ENCODE data around the gene PPP1R3G.

Gene PPP1R3G

GRCh38 chr6:5081182-5081581, 4.0 kb upstream of the PPP1R3G start:
- no peak for TF ChIP-seq GATA1 (IDR thresholded peaks at IDR 0.05; ENCODE audit: low read depth, low read length)
- TF ChIP-seq POLR2A (IDR thresholded peaks at IDR 0.05; ENCODE audit: low read length) = no peak
- no peak for DNase-seq

DNA sequence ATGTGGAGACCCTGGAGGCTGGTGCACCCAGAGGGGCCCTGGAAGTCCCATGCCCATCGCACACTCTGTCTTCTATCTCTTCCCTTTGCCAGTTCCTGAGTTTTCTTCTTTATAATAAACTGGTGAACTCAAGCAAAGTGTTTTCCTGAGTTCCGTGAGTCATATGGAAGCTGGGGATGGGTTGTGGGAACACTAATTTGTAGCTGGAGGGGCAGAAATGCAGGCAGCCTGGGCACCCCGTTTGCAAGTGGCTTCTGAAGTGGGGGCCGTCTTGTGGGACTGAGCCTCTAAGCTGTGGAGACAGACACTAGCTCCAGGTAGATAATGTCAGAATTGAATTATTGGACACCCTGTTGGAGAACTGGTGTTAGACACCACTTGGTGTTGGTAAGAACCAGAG, 3.2 kb upstream of the PPP1R3G start:
- no peak for DNase-seq
- TF ChIP-seq GATA1 (IDR thresholded peaks at IDR 0.05; ENCODE audit: low read depth, low read length) = no peak
- no peak for TF ChIP-seq POLR2A (IDR thresholded peaks at IDR 0.05; ENCODE audit: low read length)

DNA sequence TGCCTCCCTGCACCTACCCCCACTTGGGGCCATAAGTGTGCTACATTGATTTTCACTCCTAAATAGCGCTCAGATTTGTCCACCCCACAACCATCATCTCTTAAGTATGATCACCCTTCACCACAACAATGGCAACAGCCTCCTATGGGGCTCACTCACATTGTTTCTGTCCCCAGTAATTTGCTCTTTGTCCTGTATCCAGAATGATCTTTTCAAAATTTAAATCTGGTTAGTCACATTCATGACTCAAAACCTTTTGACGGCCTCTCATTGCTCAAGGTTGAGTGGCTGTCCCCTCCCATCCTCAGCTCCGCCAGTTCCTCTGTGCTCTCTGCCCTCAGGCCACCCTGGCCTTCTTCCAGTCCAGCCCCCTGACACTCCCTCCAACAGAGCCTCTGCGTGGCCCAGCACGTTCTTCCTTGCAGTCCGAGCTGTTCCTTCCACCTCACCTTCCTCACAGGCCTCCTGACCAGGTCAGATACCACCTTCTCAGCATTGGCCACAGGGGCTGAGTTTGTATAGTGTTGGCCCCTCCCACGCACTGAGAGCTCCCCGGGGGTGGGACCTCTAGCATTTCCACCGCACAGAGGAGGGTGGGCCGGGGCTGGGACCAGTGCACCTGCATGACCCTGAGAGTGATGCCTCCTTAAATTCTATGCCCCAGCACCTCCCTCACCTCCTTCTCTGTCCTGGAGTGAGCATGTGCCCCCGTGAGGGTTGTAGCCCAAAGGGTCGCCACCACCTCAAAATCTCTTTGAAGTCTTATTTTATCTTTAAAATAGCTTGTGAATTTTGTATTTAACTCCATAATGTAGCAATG, 2.4 kb upstream of the PPP1R3G start:
- DNase-seq = no peak

GRCh38 chr6:5083307-5083583, 1.9 kb upstream of the PPP1R3G start:
- no peak for TF ChIP-seq POLR2A (IDR thresholded peaks at IDR 0.05; ENCODE audit: low read length)
- no peak for TF ChIP-seq GATA1 (IDR thresholded peaks at IDR 0.05; ENCODE audit: low read depth, low read length)
- DNase-seq = no peak

More for the DNA sequence above, 2.4 kb upstream of the PPP1R3G start:
- TF ChIP-seq GATA1 (IDR thresholded peaks at IDR 0.05; ENCODE audit: low read depth, low read length) (no peak), POLR2A (IDR thresholded peaks at IDR 0.05; ENCODE audit: low read length) (no peak)

GRCh38 chr6:5083813-5084359, 1.3 kb upstream of the PPP1R3G start:
- no peak for DNase-seq
- TF ChIP-seq GATA1 (IDR thresholded peaks at IDR 0.05; ENCODE audit: low read depth, low read length) (no peak), POLR2A (IDR thresholded peaks at IDR 0.05; ENCODE audit: low read length) (no peak)

DNA sequence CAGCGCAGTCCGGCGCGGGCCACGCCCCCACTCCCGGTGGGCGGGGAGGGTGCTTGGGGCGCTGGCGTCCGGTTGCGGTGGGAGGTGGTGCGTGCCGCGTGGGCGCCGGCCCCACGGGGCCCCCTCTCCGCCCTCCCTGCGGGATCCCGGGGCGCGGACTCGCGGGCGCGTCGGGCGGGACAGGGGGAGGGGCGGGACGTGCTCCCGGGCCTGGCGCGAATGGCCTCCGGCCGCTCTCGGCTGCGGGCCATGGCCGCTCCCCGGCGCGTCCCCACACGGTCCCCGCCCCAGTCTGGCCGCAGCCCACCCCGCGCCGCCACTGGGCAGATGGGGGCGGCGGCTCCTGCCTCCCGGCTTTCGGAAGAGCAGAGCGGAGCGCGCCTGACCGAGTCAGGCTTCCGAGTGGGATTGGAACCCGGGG, 771 bp upstream of the PPP1R3G start:
- TF ChIP-seq GATA1 (IDR thresholded peaks at IDR 0.05; ENCODE audit: low read depth, low read length) (no peak), POLR2A (IDR thresholded peaks at IDR 0.05; ENCODE audit: low read length) (no peak)
- DNase-seq = peak; percentile 19 to 41

DNA sequence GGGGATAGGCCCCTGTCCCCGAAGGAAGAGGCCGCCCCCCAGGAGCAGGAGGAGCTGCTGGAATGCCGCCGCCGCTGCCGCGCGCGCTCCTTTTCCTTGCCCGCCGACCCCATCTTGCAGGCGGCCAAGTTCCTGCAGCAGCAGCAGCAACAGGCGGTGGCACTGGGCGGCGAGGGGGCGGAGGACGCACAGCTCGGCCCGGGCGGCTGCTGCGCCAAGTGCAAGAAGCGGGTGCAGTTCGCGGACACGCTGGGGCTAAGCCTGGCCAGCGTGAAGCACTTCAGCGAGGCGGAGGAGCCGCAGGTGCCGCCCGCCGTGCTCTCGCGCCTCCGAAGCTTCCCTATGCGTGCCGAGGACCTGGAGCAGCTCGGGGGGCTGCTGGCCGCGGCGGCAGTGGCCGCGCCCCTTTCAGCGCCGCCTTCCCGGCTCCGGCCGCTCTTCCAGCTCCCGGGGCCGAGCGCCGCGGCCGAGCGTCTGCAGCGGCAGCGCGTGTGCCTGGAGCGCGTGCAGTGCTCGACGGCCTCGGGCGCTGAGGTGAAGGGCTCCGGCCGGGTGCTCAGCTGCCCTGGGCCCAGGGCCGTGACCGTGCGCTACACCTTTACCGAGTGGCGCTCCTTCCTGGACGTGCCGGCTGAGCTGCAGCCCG, 630 bp downstream of the PPP1R3G start:
- TF ChIP-seq POLR2A (IDR thresholded peaks at IDR 0.05; ENCODE audit: low read length) (no peak), GATA1 (IDR thresholded peaks at IDR 0.05; ENCODE audit: low read depth, low read length) (no peak)
- peak; percentile 22 to 49 for DNase-seq

DNA sequence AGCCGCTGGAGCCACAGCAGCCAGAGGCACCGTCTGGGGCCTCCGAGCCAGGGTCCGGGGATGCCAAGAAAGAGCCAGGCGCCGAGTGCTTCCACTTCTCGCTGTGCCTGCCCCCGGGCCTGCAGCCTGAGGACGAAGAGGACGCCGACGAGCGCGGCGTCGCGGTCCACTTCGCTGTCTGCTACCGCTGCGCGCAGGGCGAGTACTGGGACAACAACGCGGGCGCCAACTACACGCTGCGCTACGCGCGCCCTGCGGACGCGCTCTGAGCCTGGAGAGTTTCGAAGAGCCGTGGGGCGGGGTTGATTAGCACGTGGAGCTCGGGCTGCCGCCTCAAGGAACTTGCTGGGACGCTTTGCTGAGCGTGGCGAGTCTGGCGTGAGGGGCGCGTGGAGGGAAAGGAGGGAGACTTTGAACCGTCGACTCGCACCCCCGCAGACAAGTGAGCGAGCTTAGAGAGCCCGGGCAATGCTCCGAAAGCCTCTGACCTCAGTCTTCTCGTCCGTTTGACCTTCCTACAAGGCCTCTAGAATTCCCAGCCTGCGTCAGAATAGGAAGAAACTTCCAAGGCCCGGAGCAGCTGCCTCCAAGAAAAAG, 1.3 kb downstream of the PPP1R3G start:
- no peak for TF ChIP-seq POLR2A (IDR thresholded peaks at IDR 0.05; ENCODE audit: low read length)
- no peak for TF ChIP-seq GATA1 (IDR thresholded peaks at IDR 0.05; ENCODE audit: low read depth, low read length)
- peak; percentile 18 to 46 for DNase-seq

DNA sequence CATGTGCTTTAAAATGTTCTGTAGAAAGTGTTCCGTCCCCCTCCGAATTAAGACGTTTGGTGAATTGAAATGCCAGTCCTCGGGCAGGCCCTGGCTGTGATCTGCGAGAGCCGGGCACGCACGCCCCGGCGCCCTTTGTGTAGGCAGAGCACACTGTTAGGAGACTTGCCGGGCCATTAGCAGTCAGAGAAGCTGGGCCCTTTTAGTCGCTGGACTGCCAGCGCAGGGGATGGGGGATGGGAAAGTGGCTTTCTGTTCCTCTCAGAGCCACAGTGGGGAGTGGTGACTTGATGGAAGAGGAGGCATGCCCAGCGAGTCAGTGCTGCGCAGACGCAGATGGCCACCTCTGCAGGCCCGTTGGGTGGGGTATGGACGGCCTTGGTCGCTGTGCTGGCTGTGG, 2.2 kb downstream of the PPP1R3G start:
- DNase-seq = no peak
- no peak for TF ChIP-seq GATA1 (IDR thresholded peaks at IDR 0.05; ENCODE audit: low read depth, low read length)
- TF ChIP-seq POLR2A (IDR thresholded peaks at IDR 0.05; ENCODE audit: low read length) = no peak

- DNase-seq = no peak
- TF ChIP-seq GATA1 (IDR thresholded peaks at IDR 0.05; ENCODE audit: low read depth, low read length) = no peak
- no peak for TF ChIP-seq POLR2A (IDR thresholded peaks at IDR 0.05; ENCODE audit: low read length)
Measured at GRCh38 chr6:5088780-5089179, 3.6 kb downstream of the PPP1R3G start.

GRCh38 chr6:5089481-5090438, 4.6 kb downstream of the PPP1R3G start:
- TF ChIP-seq POLR2A (IDR thresholded peaks at IDR 0.05; ENCODE audit: low read length) (no peak), GATA1 (IDR thresholded peaks at IDR 0.05; ENCODE audit: low read depth, low read length) (no peak)
- DNase-seq = no peak

DNA sequence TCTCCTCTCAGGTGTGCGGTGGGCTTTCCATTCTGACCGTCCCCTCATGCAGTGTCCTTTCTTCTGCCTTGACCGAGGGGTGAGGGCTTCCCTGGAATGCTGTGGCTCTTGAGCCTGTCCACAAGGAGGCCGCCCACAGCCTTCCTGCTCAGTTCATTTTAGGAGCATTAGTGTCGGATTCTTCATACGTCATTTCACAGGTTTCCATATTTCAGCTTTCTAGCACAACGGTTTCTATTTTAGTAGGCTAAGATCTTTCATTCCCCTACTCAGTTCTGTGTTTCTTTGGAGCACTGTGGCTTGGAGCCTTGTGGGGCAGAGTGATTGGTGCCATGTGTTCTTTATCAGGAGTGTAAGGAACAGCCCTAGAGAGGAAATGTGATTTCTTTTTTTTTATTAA, 5.5 kb downstream of the PPP1R3G start:
- no peak for DNase-seq
- TF ChIP-seq GATA1 (IDR thresholded peaks at IDR 0.05; ENCODE audit: low read depth, low read length) (no peak), POLR2A (IDR thresholded peaks at IDR 0.05; ENCODE audit: low read length) (no peak)
